B cell (primary cell): ENCODE measurements around the gene SLAMF6.

Experiments
- CTCF ChIP-seq: fragments of 200-600 bp; IDR thresholded peaks from one replicate; pipeline ENCODE4 v1.8.0; 2022; ENCODE audit warnings: antibody characterized with exemption, mild to moderate bottlenecking
- EZH2 ChIP-seq: IDR thresholded peaks from 2 replicates; pipeline ENCODE4 v1.6.1; 2012; ENCODE audit warnings: borderline replicate concordance, low read depth, mild to moderate bottlenecking, moderate library complexity, low read length; ENCODE audit not compliant: insufficient read depth, poor library complexity, severe bottlenecking

- no peak for TF ChIP-seq CTCF
- TF ChIP-seq EZH2 = no peak
Observed at GRCh38 chr1:160548960-160549664, 26.1 kb upstream of the SLAMF6 start.
